ENCODE measurements around the gene TCF7. TPM values are rescaled to one million over a fixed set of nuclear protein-coding genes. Genes with fewer than 3 reads are reported as not detected.

TCF7 gene
- total and polyA plus RNA-seq, 2 of the 13 experiments (the other 11 are each of a cell fraction or from before 2014, with no cell fraction given), result 6.3 to 6.8 TPM

DNA sequence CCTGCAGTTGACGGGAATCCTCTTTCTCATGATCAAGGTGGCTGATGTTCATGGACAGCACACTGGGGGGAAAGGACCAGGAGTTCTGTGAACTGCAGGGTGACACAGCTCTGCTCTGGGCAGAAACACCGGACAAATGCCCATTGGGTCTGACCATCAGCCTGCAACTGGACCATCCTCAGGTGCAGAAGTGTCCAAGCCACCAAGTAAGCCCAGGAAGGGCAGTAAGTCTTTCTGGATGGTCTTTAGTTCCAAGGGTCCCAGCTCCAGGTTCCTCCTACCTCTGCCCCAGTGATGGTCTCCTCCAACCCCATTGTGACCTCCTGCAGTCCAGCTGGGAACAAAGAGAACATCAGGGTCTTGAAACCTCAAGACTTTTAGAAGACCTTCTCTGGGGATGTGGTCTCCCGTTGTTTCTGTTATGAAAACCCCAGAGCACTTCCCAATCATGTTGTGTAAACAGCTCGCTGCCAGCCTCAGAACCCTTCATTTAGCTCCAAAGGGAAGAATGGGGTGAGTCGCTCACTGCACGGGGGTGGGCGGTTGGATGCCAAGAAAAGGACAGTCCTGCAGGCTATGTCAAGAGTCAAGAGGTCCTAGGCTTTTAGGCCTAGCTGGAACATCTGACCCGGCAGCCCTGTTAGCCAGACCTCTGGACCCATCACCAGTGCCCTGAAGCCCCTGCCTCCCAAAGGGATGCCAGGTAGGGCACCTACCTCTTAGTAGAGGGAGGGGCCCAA lies 41.8 kb upstream of the TCF7 start:
- TF ChIP-seq NRL (CRISPR knock-in tag; IDR thresholded peaks at IDR 0.05; ENCODE audit: borderline replicate concordance) (no peak), ZZZ3 (CRISPR knock-in tag; IDR thresholded peaks at IDR 0.05; ENCODE audit: borderline replicate concordance) (no peak), ZNF746 (CRISPR knock-in tag; IDR thresholded peaks at IDR 0.05) (no peak), HMG20A (CRISPR knock-in tag; IDR thresholded peaks at IDR 0.05; ENCODE audit: borderline replicate concordance) (no peak), ZNF878 (CRISPR knock-in tag; IDR thresholded peaks at IDR 0.05) (no peak)
- TF ChIP-seq, protein P1, sequence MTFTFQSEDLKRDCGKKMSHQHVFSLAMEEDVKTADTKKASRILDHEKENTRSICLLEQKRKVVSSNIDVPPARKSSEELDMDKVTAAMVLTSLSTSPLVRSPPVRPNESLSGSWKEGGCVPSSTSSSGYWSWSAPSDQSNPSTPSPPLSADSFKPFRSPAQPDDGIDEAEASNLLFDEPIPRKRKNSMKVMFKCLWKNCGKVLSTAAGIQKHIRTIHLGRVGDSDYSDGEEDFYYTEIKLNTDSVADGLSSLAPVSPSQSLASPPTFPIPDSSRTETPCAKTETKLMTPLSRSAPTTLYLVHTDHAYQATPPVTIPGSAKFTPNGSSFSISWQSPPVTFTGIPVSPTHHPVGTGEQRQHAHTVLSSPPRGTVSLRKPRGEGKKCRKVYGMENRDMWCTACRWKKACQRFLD (CRISPR knock-in tag; IDR thresholded peaks at IDR 0.05; ENCODE audit: borderline replicate concordance), result no peak
- TF ChIP-seq, protein P2, sequence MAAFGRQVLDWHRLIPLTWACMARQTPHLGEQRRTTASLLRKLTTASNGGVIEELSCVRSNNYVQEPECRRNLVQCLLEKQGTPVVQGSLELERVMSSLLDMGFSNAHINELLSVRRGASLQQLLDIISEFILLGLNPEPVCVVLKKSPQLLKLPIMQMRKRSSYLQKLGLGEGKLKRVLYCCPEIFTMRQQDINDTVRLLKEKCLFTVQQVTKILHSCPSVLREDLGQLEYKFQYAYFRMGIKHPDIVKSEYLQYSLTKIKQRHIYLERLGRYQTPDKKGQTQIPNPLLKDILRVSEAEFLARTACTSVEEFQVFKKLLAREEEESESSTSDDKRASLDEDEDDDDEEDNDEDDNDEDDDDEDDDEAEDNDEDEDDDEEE (CRISPR knock-in tag; IDR thresholded peaks at IDR 0.05), result no peak
- TF ChIP-seq, protein P3, sequence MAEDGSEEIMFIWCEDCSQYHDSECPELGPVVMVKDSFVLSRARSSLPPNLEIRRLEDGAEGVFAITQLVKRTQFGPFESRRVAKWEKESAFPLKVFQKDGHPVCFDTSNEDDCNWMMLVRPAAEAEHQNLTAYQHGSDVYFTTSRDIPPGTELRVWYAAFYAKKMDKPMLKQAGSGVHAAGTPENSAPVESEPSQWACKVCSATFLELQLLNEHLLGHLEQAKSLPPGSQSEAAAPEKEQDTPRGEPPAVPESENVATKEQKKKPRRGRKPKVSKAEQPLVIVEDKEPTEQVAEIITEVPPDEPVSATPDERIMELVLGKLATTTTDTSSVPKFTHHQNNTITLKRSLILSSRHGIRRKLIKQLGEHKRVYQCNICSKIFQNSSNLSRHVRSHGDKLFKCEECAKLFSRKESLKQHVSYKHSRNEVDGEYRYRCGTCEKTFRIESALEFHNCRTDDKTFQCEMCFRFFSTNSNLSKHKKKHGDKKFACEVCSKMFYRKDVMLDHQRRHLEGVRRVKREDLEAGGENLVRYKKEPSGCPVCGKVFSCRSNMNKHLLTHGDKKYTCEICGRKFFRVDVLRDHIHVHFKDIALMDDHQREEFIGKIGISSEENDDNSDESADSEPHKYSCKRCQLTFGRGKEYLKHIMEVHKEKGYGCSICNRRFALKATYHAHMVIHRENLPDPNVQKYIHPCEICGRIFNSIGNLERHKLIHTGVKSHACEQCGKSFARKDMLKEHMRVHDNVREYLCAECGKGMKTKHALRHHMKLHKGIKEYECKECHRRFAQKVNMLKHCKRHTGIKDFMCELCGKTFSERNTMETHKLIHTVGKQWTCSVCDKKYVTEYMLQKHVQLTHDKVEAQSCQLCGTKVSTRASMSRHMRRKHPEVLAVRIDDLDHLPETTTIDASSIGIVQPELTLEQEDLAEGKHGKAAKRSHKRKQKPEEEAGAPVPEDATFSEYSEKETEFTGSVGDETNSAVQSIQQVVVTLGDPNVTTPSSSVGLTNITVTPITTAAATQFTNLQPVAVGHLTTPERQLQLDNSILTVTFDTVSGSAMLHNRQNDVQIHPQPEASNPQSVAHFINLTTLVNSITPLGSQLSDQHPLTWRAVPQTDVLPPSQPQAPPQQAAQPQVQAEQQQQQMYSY (CRISPR knock-in tag; IDR thresholded peaks at IDR 0.05), result no peak
- Histone ChIP-seq H3K4me1 (ENCODE audit: insufficient read depth, low read length) (peaks cover 51% of the 10 kb centered on the region), H3K4me2 (ENCODE audit: low read depth, low read length) (no peak overlapping the region), H3K36me3 (replicated peaks in 1 of 2; ENCODE audit: control insufficient read depth in 1 of 2, insufficient read depth in 2 of 2, low read length in 2 of 2) (no peaks in the 10 kb centered on the region), H3K9me3 (ENCODE audit: low read length) (no peaks in the 10 kb centered on the region), H4K20me1 (ENCODE audit: insufficient read depth, low read length) (no peaks in the 10 kb centered on the region), H3K27ac (ENCODE audit: extremely low read length, insufficient read depth, low read length) (no peak overlapping the region), H3K27me3 (ENCODE audit: control insufficient read depth in 1 of 2, insufficient read depth in 2 of 2, low read length in 2 of 2) (no peaks in the 10 kb centered on the region), H3K79me2 (ENCODE audit: insufficient read depth, low read length) (no peaks in the 10 kb centered on the region), H3K4me3 (replicated peaks in 1 of 3; ENCODE audit: insufficient read depth in 1 of 3, low read depth in 2 of 3, low read length in 3 of 3) (no peak overlapping the region), H2AFZ (ENCODE audit: low read length) (no peak overlapping the region), H3K9ac (ENCODE audit: insufficient read depth, low read depth, low read length) (no peak overlapping the region)
- in situ Hi-C loops (cut with HindIII; ENCODE audit: extremely low pct_ligation_motif_present, low pct_unique_long_range_greater_than_20kb) (no loop called here), intact Hi-C loops (cut with micrococcal nuclease; ENCODE audit: unreplicated experiment) (loop anchor here (5.0 kb wide), 1 partner anchor 35 kb away; no protein-coding TSS in a partner anchor)
- ATAC-seq (no peak), DNase-seq (ENCODE audit: low spot score) (no peak), FAIRE-seq (no peak)
- POLR2A ChIA-PET, result interaction anchor here (0.7 to 4.2 kb wide), 5 partner anchors 12 to 73 kb away, joined by 3 to 39 read pairs (median 8); partner anchors contain the start of gene TCF7
- no TSS peak for BruUV-seq (replicated peaks)
- CTCF ChIA-PET (ENCODE audit: low intra/inter-chr PET ratio, low total read pairs), result no interaction called here
- WGBS (ENCODE audit: low lambda C conversion rate), result 76% methylated on average over 8 of the region's 8 CpGs

All from HepG2 (cell line).